T follicular helper cell (primary cell): ENCODE measurements around the gene ZNF853.
"Not testable (repeated sequence)": the region's sequence is repeated elsewhere in the genome, so short reads cannot be mapped to it uniquely, and the experiment has no call there.

Source experiments
- DNase-seq: peaks from one replicate; pipeline ENCODE4 v3.0.0-alpha.2; 2020; ENCODE audit warnings: low read depth

The ZNF853 gene

DNA sequence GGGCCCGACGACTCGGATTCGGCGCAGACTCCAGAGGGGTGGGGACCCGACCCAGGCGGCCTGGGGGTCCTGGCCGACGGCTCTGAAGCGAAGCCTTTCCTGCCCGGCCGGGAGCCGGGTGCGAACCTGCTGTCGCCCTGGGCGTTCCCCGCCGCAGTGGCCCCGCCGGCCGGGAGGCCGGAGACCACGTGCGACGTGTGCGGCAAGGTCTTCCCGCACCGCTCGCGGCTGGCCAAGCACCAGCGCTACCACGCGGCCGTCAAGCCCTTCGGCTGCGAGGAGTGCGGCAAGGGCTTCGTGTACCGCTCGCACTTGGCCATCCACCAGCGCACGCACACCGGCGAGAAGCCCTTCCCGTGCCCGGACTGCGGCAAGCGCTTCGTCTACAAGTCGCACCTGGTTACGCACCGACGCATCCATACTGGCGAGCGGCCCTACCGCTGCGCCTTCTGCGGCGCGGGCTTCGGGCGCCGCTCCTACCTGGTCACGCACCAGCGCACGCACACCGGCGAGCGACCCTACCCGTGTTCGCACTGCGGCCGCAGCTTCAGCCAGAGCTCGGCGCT is 37.1 kb downstream of the ZNF853 start:
- no peak for DNase-seq

DNA sequence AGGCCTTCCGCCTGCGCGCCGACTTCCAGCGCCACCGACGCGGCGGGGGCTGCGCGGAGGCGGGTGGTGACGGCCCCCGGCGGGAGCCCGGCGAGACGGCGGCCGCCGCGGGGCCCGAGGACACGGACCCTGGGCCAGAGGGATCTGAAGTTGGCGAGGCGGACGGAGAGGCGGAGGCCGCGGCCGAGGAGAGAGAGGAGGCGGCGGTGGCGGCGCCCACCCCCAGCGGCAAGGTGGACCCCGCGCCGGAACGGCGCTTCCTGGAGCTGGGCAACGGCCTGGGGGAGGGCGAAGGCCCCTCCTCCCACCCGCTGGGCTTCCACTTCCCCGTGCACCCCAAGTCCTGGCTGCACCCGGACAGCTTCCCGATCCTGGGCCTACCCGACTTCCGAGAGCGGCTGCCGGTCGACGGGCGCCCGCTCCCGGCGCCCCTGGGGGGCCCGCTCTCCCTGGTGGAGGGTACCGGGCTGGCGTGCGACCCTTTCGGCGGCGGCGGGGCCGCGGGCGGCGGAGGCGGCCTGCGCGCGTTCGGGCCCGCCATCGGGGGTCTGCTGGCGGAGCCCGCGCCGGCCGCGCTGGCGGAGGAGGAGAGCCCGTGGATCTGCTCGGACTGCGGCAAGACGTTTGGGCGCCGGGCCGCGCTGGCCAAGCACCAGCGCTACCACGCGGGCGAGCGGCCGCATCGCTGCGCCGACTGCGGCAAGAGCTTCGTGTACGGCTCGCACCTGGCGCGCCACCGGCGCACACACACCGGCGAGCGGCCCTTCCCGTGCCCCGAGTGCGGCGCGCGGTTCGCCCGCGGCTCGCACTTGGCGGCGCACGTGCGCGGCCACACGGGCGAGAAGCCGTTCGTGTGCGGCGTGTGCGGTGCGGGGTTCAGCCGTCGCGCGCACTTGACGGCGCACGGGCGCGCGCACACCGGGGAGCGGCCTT is 37.9 kb downstream of the ZNF853 start:
- no peak for DNase-seq

DNA sequence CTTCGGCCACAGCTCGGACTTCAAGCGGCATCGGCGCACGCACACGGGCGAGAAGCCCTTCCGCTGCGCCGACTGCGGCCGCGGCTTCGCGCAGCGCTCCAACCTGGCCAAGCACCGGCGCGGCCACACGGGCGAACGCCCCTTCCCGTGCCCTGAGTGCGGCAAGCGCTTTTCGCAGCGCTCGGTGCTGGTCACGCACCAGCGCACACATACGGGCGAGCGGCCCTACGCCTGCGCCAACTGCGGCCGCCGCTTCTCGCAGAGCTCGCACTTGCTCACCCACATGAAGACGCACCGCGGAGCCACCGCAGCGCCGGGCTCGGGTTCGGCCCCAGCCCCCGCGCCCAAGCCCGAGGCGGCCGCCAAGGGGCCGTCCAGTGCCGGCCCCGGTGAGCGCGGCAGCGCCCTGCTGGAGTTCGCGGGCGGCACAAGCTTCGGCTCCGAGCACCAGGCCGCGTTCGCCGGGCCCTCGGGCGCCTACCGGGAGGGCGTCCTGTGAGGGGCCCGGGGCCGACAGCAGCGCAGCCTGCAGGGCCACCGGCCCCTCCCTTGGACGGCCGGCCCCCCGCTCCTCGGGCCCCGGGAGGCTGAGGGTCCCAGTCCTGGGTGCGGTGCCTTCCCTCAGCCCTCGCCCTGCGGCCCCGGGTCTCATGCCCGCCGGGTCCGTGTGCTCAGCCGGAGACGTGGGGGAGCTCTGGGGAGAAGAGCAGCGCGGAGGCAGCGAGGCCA is 38.9 kb downstream of the ZNF853 start:
- no peak for DNase-seq

DNA sequence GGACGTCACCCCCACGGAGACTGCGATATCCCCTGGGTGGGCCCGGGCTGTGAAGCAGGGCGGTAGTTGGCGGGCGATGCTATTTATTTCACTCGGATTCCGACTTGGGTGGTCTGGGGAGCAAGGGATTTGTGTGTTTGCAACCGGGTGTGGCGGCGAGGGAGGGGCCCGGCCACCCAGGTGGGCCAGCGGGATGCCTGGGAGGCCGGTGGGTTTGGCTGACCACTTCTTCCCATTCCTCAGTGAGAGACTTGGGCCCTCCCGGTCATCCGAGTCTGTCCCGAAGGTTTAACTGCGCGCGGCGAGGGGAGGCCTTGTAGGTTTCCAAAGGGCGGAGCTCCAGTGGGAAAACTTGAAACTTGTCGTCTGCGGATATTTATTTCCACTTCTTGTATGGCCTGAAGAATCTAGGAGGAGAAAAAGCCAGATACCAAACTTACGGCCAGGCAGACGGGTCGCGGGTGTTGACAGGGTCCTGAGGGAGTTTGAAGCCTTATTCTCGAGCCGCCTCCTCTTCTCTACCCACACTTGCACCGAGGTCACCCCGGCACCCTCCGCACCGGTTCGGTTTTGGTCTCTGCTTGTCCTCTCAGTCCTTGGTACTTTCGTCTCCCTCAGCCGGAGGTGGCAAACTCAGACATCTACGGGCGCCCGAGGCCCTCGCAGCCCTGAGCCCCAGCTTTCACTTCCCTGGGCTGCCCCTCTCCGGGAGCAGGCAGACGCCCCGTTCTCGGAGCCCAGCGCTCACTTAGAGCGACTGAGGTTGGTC is 39.6 kb downstream of the ZNF853 start:
- no peak for DNase-seq

DNA sequence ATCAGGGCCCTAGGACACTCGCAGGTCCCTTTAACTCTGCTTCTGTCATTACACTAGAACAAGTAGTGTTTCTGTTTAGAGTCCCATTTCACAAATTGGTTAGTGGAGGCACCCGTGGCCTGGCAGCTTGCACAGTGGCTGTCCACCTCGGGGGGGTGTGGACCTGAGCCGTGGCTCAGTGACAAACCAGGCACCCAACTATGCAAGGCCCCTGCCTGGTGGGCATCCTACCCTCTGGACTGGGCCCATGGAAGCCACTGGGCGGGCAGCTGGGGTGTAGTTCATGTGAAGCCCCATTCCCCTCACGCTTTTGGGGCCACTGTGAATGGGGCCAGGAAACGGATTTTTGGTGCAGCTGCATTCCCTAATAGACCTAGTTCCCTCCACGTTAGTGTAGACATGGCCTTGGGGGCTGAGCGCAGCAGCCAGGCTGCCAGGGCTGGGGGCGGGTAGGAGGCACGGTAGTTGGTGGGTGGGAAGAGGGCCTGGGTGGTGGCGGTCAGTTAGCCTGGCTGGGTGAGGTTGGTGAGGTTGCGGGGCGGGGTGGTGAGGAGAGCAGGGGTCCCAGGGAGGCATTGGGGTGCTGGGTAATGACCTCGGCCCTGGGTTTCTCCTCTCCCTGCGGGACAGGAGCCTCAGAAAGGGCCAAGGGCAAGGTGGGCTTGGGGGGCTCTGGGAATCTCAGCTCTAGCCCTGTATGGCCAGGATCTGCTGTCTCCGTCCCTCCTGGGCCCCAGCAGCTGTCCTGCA is 40.4 kb downstream of the ZNF853 start:
- DNase-seq = no peak

DNA sequence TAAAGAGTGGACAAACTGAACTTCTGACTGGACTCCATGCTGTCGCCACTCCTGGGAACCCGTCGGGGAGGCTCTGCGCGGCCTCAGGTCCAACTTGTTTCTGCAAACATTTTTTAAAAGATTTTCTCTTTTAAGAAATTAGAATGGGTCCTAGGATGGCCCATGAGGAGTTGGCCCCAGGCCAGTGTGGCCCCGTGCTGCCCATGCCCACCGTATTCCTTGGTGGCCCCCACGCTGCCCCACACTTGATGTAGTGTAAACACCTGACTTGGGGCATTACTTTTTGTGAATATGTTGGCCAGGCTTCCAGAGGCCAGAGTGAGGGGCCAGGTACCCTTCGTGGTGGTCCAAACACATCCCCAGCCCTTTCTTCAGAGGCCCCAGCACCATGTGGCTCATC is 41.0 kb downstream of the ZNF853 start:
- DNase-seq = no peak

DNA sequence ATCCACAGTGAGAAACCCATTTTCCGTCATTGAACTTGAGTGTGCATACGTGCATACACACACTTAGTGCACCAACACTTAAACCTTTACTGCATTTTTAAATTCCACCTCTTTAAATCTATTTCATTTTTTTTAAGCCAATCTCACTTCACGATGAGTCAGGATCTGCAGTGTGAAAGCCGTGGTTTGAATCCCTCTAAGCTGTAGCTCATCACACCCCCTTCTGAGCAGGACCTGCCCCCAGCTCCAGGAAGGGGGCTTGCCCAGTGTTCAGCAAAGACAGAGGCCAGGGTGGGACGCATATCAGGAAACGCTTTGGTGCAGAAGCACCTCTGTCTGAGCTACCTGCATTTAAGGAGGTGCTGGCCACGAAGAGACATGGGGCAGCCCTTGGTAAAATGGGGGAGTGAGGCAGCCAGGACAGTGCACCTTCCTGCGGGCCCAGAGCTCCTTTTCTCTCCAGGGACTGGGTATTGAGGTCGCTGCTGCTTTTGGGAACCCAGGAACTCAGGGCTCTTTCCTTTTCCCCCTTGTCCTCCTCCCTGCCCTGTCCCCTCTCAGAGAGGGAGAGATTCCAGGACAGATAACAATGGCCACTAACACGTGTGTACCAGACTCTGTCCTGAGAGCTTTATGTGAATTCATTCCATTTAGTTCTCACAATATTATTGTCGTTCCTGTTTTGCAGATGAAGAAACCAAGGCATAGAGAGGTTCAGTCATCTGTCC is 43.4 kb downstream of the ZNF853 start:
- no peak for DNase-seq

DNA sequence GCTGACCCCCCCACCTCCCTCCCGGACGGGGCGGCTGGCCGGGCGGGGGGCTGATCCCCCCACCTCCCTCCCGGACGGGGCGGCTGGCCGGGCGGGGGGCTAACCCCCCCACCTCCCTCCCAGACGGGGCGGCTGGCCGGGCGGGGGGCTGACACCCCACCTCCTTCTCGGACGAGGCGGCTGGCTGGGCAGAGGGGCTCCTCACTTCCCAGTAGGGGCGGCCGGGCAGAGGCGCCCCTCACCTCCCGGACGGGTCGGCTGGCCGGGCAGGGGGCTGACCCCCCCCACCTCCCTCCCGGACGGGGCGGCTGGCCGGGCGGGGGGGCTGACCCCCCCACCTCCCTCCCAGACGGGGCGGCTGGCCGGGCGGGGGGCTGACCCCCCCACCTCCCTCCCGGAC is 55.4 kb downstream of the ZNF853 start:
- not testable (repeated sequence) for DNase-seq
